ENCODE data around the gene GFRA3.

DNA sequence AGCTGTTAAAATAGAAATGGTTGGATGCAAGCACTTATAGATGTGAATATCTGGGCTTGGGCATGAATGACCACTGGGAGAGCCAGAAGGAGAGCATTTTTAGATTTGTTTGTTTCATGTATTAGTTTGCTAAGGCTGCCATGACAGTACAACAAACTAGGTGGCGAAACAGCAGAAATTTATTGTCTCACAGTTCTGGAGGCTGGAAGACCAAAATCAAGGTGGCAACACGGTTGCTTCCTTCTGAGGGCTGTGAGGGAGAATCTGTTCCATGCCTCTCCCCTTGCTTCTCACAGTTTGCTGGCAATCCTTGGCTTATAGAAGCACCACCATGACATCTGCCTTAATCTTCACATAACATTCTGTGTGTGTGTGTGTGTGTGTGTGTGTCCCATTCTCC, 41.1 kb downstream of the GFRA3 start:
- TF ChIP-seq CTCF (conservative IDR thresholded peaks at IDR 0.05 in 1 of 2, IDR thresholded peaks at IDR 0.05 in 1 of 2; ENCODE audit: extremely low read depth in 1 of 2, insufficient read depth in 1 of 2, low read depth in 1 of 2, low read length in 2 of 2) (no peak), EZH2 (IDR thresholded peaks at IDR 0.05; ENCODE audit: borderline replicate concordance, low read length) (no peak)

Data from mammary epithelial cell (primary cell).